Middle frontal gyrus (tissue), 1 donor: ENCODE data around the gene FREM3.
"Not testable (repeated sequence)": the region's sequence is repeated elsewhere in the genome, so short reads cannot be mapped to it uniquely, and the experiment has no call there.

Experiments
- DNase-seq: peaks from one replicate; pipeline ENCODE4 v3.0.0-alpha.2; 2015; ENCODE audit warnings: low spot score; ENCODE audit errors: extremely low spot score

Gene FREM3

DNA sequence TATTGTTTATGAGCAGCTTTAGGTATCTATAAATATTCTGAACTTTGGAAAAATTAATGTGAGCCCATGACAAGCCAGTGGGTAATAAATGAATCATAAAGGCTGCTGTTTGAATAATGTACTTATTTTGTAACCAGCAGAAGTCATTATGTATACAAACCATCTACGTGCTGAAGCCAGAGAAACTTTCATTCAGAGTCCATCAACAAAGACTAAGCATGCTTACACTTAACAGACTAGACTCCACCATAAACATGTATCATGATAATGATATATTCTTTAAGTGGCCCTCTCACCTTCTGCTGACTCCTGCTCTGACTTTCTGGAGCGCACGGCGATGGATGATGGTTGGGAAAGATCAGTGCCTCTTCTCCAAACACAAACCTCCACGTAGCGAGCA lies 114.9 kb downstream of the FREM3 start:
- DNase-seq: no peak

GRCh38 chr4:143581331-143581946 lies 119.0 kb downstream of the FREM3 start:
- DNase-seq: no peak

DNA sequence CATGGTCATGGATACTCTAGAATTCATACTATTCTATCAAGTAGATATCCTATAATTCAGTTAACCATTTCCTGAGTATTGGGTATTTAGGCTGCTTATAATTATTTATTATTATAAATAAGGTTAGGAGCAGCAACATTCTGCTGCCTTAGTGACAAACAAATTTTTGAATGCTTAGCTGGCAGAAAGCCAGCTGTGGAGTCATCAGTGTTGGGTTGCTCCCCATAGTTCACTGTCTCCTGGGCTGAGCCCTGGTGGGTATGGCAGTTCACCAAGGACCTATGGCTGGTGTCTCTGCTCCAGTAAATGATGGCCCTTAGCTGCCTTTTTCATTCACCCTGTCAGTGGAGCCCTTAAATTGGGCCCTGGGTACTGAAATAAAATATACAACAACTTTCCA lies 125.1 kb downstream of the FREM3 start:
- no peak for DNase-seq

GRCh38 chr4:143564472-143564871 lies 136.0 kb downstream of the FREM3 start:
- DNase-seq: no peak

- DNase-seq: no peak
Measured at GRCh38 chr4:143559757-143560147, 140.7 kb downstream of the FREM3 start.

DNA sequence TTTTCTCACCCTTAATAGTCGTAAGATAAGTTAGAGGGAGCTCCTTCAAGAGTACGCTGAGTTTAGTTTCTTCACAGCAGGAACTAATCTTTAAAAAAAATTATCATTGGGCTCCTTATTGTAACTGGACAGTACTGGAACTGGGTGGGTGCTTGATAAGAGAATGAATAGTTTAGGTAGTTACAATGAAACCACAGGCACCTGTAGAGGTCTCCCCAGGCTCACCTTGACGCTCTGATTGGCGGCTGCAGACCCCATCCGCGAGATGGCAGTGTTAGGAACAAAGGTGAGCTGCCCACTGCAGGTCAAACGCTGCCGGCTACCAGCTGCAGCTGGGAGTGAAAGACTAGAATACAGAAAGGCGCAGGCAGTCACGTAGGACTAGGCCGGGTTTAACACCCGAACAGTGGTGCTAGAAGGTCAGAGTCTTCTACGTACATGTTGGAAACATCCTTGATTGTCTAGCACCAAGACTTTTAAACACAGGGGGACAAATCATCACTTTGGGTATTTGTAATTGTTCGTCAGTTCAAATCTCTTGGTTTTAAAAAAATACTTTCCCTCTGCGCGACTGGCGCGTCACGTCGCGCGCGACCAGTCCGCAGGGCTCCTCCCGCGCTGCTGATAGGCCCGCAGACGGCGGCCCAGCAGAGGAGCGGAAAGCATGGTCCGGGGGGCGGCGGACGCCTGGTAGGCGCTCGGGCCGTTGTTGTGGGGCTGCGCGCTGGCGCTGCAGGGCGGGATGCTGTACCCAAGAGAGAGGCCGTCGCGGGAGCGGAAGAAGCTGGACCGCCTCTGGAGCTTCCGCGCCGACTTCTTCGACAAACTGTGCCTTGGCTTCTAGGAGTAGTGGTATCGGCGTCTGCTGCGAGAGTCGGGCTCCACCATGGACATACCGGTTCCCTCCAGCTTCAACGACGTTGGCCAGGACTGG lies 141.4 kb downstream of the FREM3 start:
- DNase-seq: peak; percentile 25

DNA sequence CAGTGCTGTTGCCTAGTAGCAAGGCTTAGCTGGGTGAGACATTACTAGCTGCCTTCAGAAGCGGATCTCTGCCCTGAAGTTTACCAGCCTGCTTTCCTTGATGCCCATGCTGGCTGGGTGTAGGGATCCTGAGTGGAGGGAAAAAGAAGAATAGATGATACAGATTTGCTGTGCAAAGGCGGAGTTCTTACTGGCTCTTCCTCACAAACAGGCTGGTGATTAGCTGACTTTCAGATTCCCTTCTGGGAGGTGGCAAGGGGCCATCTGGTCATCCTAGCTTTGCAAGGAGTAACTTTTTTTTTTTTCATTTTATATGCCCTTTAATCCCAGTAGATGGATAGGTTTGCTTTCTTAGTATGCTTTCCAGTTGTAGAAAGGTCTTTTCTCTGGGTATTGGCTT lies 142.2 kb downstream of the FREM3 start:
- no peak for DNase-seq

DNA sequence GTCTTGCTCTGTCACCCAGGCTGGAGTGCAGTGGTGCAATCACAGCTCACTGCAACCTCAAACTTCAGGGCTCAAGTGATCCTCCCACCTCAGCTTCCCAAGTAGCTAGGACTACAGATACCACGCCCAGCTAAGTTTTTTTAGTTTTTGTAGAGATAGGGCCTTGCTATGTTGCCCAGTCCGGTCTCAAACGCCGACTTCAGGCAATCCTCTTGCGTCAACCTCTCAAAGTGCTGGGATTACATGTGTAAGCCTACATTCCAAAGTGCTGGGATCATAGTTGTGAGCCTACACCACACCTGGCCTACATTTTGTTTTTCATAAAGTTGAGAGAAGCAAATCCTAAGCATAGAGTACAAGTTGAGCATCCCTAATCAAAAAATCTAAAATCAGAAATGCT lies 144.8 kb downstream of the FREM3 start:
- no peak for DNase-seq

DNA sequence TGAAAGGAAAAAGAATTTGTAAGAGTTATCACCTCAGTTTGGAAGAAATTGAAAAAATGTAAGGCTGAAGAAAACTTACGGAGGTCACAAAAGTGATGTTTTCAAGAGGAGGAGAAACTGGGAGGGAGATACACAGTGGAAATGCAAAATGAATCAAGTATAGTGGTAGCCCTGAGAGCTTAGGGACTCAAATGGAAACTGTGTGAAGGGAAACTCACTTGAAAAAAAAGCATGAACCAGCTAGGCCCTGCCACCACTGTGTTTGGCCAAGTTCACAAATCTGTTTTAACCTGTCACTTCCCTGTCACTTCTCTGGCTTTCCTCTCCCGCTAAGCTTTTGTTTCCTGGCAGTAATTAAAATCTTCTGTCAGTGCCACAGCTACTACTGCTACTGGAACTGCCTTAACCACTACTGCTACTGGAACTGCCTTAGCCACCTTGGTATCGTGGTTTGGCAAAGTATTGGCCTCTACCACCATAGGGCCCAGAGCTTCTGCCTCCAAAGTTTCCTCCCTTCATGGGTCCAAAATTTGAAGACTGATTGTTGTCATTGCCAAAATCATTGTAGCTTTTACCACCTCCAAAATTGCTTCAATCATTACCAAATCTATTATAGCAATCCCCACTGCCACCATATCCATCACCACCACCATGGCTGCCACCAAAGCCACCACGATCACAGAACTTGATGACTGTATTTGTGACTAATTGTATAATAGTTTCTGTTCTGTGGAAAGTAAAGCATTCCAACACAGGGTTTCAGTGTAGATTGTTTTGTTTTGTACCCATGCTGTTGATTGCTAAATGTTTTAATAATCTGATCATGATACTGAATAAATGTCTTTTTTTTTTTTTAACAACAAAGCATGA lies 145.5 kb downstream of the FREM3 start:
- DNase-seq: no peak

GRCh38 chr4:143549928-143550327 lies 150.5 kb downstream of the FREM3 start:
- no peak for DNase-seq

DNA sequence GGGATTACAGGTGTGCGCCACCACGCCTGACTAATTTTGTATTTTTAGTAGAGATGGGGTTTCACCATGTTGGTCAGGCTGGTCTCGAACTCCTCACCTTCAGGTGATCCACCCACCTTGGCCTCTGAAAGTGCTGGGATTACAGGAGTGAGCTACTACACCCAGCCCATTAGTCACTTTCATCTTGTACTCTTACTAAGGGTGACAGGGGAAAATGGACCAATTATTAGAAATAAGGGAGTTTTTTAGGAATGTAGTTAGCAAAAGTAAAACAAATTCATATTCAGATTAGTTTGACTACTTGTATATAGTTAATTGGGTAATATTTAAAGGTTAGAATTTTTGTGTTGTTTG lies 160.8 kb downstream of the FREM3 start:
- DNase-seq: no peak

GRCh38 chr4:143538979-143539669 lies 161.4 kb downstream of the FREM3 start:
- no peak for DNase-seq

GRCh38 chr4:143531788-143532491 lies 168.5 kb downstream of the FREM3 start:
- DNase-seq: no peak

DNA sequence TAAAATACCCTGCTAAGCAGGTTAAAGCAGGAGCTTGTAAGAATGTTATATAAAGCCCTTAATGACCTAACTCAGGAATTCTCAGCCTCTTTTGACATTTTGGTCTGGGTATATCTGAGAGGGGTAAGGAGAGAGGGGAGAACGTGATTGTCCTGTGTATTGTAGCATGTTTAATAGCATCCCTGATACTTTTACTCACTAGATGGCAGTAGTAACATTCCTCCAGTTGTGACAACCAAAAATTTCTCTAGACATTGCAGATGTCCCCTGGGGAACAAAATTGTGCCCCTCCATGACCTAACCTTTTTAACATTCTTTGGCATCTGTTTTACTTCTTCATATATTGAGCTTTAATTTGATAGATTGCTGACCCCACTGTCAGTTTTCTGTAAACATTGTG lies 169.1 kb downstream of the FREM3 start:
- DNase-seq: no peak

DNA sequence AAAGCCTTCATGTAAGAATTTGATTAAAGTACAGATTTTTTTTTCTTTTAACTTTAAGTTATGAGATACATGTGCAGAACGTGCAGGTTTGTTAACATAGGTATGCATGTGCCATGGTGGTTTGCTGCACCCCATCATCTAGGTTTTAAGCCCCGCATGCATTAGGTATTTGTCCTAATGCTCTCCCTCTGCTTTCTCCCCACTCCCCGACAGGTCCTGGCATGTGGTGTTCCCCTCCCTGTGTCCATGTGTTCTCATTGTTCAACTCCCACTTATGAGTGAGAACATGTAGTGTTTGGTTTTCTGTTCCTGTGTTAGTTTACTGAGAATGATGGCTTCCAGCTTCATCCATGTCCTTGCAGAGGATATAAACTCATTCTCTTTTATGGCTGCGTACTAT lies 172.4 kb downstream of the FREM3 start:
- DNase-seq: not testable (repeated sequence)
